Natural killer cell (primary cell): ENCODE measurements around the gene ALG1. TPM values are rescaled to one million over a fixed set of nuclear protein-coding genes. Genes with fewer than 3 reads are reported as not detected.
A peak's percentile ranks its signal among the peaks of the same experiment; 100 is the strongest.

Source experiments
- ATAC-seq, 3 donors: fragments of 150-1000 bp in 2 of 3; fragments of 200-7000 bp in 1 of 3; cut with Tn5 transposase; 1 replicate in 1 of 3; 2 replicates in 2 of 3; pipeline ENCODE4 v1.10.0; 2021; ENCODE audit warnings: mild to moderate bottlenecking in 2 of 3, moderate library complexity in 2 of 3
- DNase-seq, 2 donors: peaks; one replicate each; pipeline versions ENCODE4 v3.0.0 to v3.0.0-alpha.2; 2013 to 2021; ENCODE audit warnings: mixed read lengths in 1 of 2
- H3K27ac ChIP-seq: one replicate; pipeline ENCODE4 v1.5.1; 2013; ENCODE audit warnings: mild to moderate bottlenecking, low read length
- H3K27me3 ChIP-seq: one replicate; pipeline ENCODE4 v1.6.1; 2013; ENCODE audit warnings: low read length; ENCODE audit not compliant: control insufficient read depth, insufficient read depth
- H3K36me3 ChIP-seq: one replicate; pipeline ENCODE4 v1.6.1; 2013; ENCODE audit warnings: low read length; ENCODE audit not compliant: control insufficient read depth, insufficient read depth
- H3K4me1 ChIP-seq: one replicate; pipeline ENCODE4 v1.6.1; 2013; ENCODE audit warnings: low read length; ENCODE audit not compliant: control insufficient read depth, insufficient read depth
- H3K4me3 ChIP-seq: one replicate; pipeline ENCODE4 v1.5.1; 2013; ENCODE audit warnings: low read length
- H3K9me3 ChIP-seq: one replicate; pipeline ENCODE4 v1.6.1; 2013; ENCODE audit warnings: low read length; ENCODE audit not compliant: control insufficient read depth, insufficient read depth
- H3K27ac Mint-ChIP-seq, 2 donors: one replicate each; pipeline ENCODE4 v1.8.0; 2022; ENCODE audit warnings: mild to moderate bottlenecking in 2 of 2, mixed read lengths in 2 of 2, moderate library complexity in 1 of 2
- H3K27me3 Mint-ChIP-seq, 2 donors: one replicate each; pipeline ENCODE4 v1.8.0; 2022; ENCODE audit warnings: low read depth in 2 of 2, mixed read lengths in 2 of 2
- H3K36me3 Mint-ChIP-seq: one replicate; pipeline ENCODE4 v1.8.0; 2022; ENCODE audit warnings: mixed read lengths
- H3K4me1 Mint-ChIP-seq, 2 donors: one replicate each; pipeline ENCODE4 v1.8.0; 2022; ENCODE audit warnings: mixed read lengths in 2 of 2
- H3K4me3 Mint-ChIP-seq: one replicate; pipeline ENCODE4 v1.8.0; 2022; ENCODE audit warnings: mild to moderate bottlenecking, moderate library complexity, mixed read lengths
- H3K9me3 Mint-ChIP-seq, 2 donors: one replicate each; pipeline ENCODE4 v1.8.0; 2022; ENCODE audit warnings: mixed read lengths in 2 of 2
- WGBS: methylation state at CpG from one replicate; pipeline ENCODE4 v1.1.7; 2013; ENCODE audit warnings: missing lambda C conversion rate; ENCODE audit not compliant: insufficient coverage; 5-methylcytosine and 5-hydroxymethylcytosine counted together
- intact Hi-C: fragments of 100-400 bp; cut with micrococcal nuclease; formaldehyde crosslinking; loops from one replicate; pipeline ENCODE4 v1.14.2; 2022
- total RNA-seq, 4 donors: library from RNA; stranded (reverse); fragments of 120-200 nt in 1 of 4; gene quantifications; one replicate each; pipeline versions ENCODE4 v1.2.3 to v1.2.4, GENCODE V29; 2013 to 2022
- TF ChIP-seq, protein P1 (sequence below): fragments of 200-600 bp; IDR thresholded peaks from one replicate; pipeline ENCODE4 v1.8.0; 2022; ENCODE audit warnings: antibody characterized with exemption

Gene ALG1
- total RNA-seq, 3 donors from 2014 or later (not counting 1 experiment from before 2014, with no cell fraction given), result 13.4 to 20.0 (median 17.4) TPM

- Histone ChIP-seq H3K36me3 (no peaks in the 10 kb centered on the region), H3K4me3 (no peak overlapping the region), H3K9me3 (no peaks in the 10 kb centered on the region), H3K27ac (no peak overlapping the region), H3K4me1 (no peaks in the 10 kb centered on the region), H3K27me3 (no peaks in the 10 kb centered on the region)
- H3K27ac Mint-ChIP-seq, result no peak overlapping the region
- peaks cover under 1 to 3% of the 10 kb centered on the region in 2 donors for H3K27me3 Mint-ChIP-seq
- H3K36me3 Mint-ChIP-seq, result no peaks in the 10 kb centered on the region
- ATAC-seq (peak in 2 of 3 donors; percentile 61 to 70), DNase-seq (peak in 1 of 2 donors; percentile 60)
- H3K9me3 Mint-ChIP-seq, result no peaks in the 10 kb centered on the region
- no peaks in the 10 kb centered on the region for H3K4me1 Mint-ChIP-seq
- TF ChIP-seq, protein P1, sequence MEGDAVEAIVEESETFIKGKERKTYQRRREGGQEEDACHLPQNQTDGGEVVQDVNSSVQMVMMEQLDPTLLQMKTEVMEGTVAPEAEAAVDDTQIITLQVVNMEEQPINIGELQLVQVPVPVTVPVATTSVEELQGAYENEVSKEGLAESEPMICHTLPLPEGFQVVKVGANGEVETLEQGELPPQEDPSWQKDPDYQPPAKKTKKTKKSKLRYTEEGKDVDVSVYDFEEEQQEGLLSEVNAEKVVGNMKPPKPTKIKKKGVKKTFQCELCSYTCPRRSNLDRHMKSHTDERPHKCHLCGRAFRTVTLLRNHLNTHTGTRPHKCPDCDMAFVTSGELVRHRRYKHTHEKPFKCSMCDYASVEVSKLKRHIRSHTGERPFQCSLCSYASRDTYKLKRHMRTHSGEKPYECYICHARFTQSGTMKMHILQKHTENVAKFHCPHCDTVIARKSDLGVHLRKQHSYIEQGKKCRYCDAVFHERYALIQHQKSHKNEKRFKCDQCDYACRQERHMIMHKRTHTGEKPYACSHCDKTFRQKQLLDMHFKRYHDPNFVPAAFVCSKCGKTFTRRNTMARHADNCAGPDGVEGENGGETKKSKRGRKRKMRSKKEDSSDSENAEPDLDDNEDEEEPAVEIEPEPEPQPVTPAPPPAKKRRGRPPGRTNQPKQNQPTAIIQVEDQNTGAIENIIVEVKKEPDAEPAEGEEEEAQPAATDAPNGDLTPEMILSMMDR, result no peak
- no peak overlapping the region for H3K4me3 Mint-ChIP-seq
- intact Hi-C loops, result no loop called here
- 13% methylated on average over 11 of the region's 11 CpGs for WGBS
These were observed 15.3 kb upstream of the ALG1 start for GRCh38 chr16:5056352-5056751.

DNA sequence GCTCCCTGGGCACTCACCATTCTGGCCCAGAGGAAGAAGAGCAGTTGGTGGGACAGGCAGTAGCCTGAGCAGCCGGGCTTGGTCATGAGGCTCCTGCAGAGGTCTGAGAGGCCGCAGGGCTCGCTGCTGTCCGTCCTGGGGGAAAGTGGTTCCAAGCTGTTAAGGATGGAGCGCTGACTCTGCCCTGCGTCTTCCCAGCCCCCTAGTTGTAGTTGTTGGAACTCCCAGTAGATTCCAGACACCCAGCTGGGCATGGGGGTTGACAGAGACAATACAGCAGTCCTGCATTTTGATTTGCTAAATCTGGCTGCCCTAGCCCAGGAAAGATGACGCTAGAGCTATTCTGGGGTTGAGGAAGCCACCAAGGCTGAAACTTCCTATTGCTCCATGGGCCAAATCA is 13.2 kb upstream of the ALG1 start:
- Mint-ChIP-seq H3K9me3 (no peaks in the 10 kb centered on the region), H3K27me3 (peaks cover 0 to 7% of the 10 kb centered on the region in 2 donors), H3K4me3 (no peak overlapping the region), H3K27ac (no peak overlapping the region), H3K36me3 (no peaks in the 10 kb centered on the region), H3K4me1 (no peaks in the 10 kb centered on the region)
- H3K36me3 ChIP-seq, result no peaks in the 10 kb centered on the region
- H3K27me3 ChIP-seq, result no peaks in the 10 kb centered on the region
- no peak overlapping the region for H3K27ac ChIP-seq
- H3K4me1 ChIP-seq, result no peaks in the 10 kb centered on the region
- WGBS, result 85% methylated on average over 7 of the region's 7 CpGs
- H3K9me3 ChIP-seq, result no peaks in the 10 kb centered on the region
- TF ChIP-seq, protein P1, result no peak
- intact Hi-C loops, result no loop called here
- DNase-seq (no peak), ATAC-seq (no peak)
- no peak overlapping the region for H3K4me3 ChIP-seq

GRCh38 chr16:5059386-5060072 is 12.1 kb upstream of the ALG1 start:
- no peak for DNase-seq
- intact Hi-C loops, result no loop called here
- no peak overlapping the region for H3K4me3 Mint-ChIP-seq
- H3K27me3 Mint-ChIP-seq, result peaks cover 0 to 10% of the 10 kb centered on the region in 2 donors
- no peak for ATAC-seq
- no peaks in the 10 kb centered on the region for H3K4me1 ChIP-seq
- WGBS, result 87% methylated on average over 5 of the region's 6 CpGs
- TF ChIP-seq, protein P1, result no peak
- H3K36me3 Mint-ChIP-seq, result no peaks in the 10 kb centered on the region
- no peaks in the 10 kb centered on the region for H3K9me3 Mint-ChIP-seq
- no peak overlapping the region for H3K4me3 ChIP-seq
- H3K27me3 ChIP-seq, result no peaks in the 10 kb centered on the region
- no peak overlapping the region for H3K27ac Mint-ChIP-seq
- no peak overlapping the region for H3K27ac ChIP-seq
- H3K36me3 ChIP-seq, result no peaks in the 10 kb centered on the region
- H3K9me3 ChIP-seq, result no peaks in the 10 kb centered on the region
- H3K4me1 Mint-ChIP-seq, result no peaks in the 10 kb centered on the region
